GM18526 (cell line): Measurements from ENCODE around the gene TRIM59.

Experiments used
- POLR2A ChIP-seq: IDR thresholded peaks from 3 replicates; pipeline ENCODE4 v1.6.1; 2011; ENCODE audit not compliant: insufficient read length; ENCODE audit errors: extremely low read depth

TRIM59 gene

GRCh38 chr3:160449636-160450598 lies at the start of gene TRIM59:
TRIM59 (minus strand) TSS chr3:160449786; CDS start chr3:160439183, 10,603 bp downstream.
- TF ChIP-seq POLR2A: peak; percentile 90

- TF ChIP-seq POLR2A: no peak
These were observed 48.6 kb upstream of the TRIM59 start for GRCh38 chr3:160498202-160498601.

GRCh38 chr3:160490166-160490565 lies 40.6 kb upstream of the TRIM59 start:
- no peak for TF ChIP-seq POLR2A

GRCh38 chr3:160486459-160486869 lies 36.9 kb upstream of the TRIM59 start:
- TF ChIP-seq POLR2A: no peak

- no peak for TF ChIP-seq POLR2A
These were observed 33.2 kb upstream of the TRIM59 start for GRCh38 chr3:160482796-160483195.

GRCh38 chr3:160481856-160482255 lies 32.3 kb upstream of the TRIM59 start:
- no peak for TF ChIP-seq POLR2A

- TF ChIP-seq POLR2A: no peak
These were observed 31.3 kb upstream of the TRIM59 start for GRCh38 chr3:160480931-160481330.

GRCh38 chr3:160479376-160479775 lies 29.8 kb upstream of the TRIM59 start:
- TF ChIP-seq POLR2A: no peak

GRCh38 chr3:160478338-160478737 lies 28.8 kb upstream of the TRIM59 start:
- no peak for TF ChIP-seq POLR2A

GRCh38 chr3:160477750-160478149 lies 28.2 kb upstream of the TRIM59 start:
- TF ChIP-seq POLR2A: no peak

- TF ChIP-seq POLR2A: no peak
These were observed 26.3 kb upstream of the TRIM59 start for GRCh38 chr3:160475884-160476283.

GRCh38 chr3:160475153-160475552 lies 25.6 kb upstream of the TRIM59 start:
- TF ChIP-seq POLR2A: no peak

GRCh38 chr3:160474416-160474838 lies 24.8 kb upstream of the TRIM59 start:
- TF ChIP-seq POLR2A: no peak

- TF ChIP-seq POLR2A: no peak
These were observed 24.4 kb upstream of the TRIM59 start for GRCh38 chr3:160473978-160474377.

- no peak for TF ChIP-seq POLR2A
These were observed 23.6 kb upstream of the TRIM59 start for GRCh38 chr3:160473221-160473620.

- no peak for TF ChIP-seq POLR2A
These were observed 22.8 kb upstream of the TRIM59 start for GRCh38 chr3:160472344-160472743.

GRCh38 chr3:160471892-160472291 lies 22.3 kb upstream of the TRIM59 start:
- TF ChIP-seq POLR2A: no peak
